Measurements from ENCODE around the gene FST. TPM values are rescaled to one million over a fixed set of nuclear protein-coding genes. Genes with fewer than 3 reads are reported as not detected.

The FST gene
- total RNA-seq: 1 to 10 TPM; 1.7 to 9.4 (median 3.8) TPM

- H3K4me3 ChIP-seq: peak within 1 kb of the TSS; percentile 62 to 74 (median 73)
- 2% methylated on average over 16 to 27 of the region's 64 CpGs for WGBS, 2 donors
- no peaks in the 10 kb centered on the region for H3K27me3 ChIP-seq
- no peaks in the 10 kb centered on the region for H3K36me3 ChIP-seq
- H3K27ac ChIP-seq: peak within 1 kb of the TSS; percentile 28 to 82 (median 68)
- no peak for TF ChIP-seq EP300 (IDR thresholded peaks at IDR 0.05)
- TF ChIP-seq CTCF (IDR thresholded peaks at IDR 0.05): peak in 1 of 6 experiments; percentile 8
- peaks cover 17 to 51% (median 27%) of the 10 kb centered on the region in 4 donors for H3K4me1 ChIP-seq
- H3K9me3 ChIP-seq: no peaks in the 10 kb centered on the region
- ATAC-seq (ENCODE audit: low FRiP score in 2 of 2) (peak in 1 of 2 donors; percentile 46), DNase-seq (peak in 1 of 2 donors; percentile 87)
Observed at GRCh38 chr5:53480416-53481158, at the start of gene FST. Gene FST, plus strand, starts transcription at chr5:53480629. Its CDS starts 163 bp downstream, at chr5:53480792.

- no peak overlapping the region for H3K4me3 ChIP-seq
- ATAC-seq (ENCODE audit: low FRiP score in 2 of 2) (peak in 1 of 2 donors; percentile 26), DNase-seq (no peak)
- no peaks in the 10 kb centered on the region for H3K4me1 ChIP-seq
- no peak overlapping the region for H3K27ac ChIP-seq
- no peaks in the 10 kb centered on the region for H3K27me3 ChIP-seq
- WGBS, 2 donors: 70 to 81% methylated on average over 6 of the region's 6 CpGs
- no peaks in the 10 kb centered on the region for H3K9me3 ChIP-seq
- no peaks in the 10 kb centered on the region for H3K36me3 ChIP-seq
- no peak for TF ChIP-seq CTCF (IDR thresholded peaks at IDR 0.05)
- no peak for TF ChIP-seq EP300 (IDR thresholded peaks at IDR 0.05)
- no peak for TF ChIP-seq POLR2AphosphoS5 (IDR thresholded peaks at IDR 0.05)
- no peak for TF ChIP-seq POLR2A (IDR thresholded peaks at IDR 0.05)
Observed at GRCh38 chr5:53431665-53432064, 48.8 kb upstream of the FST start.

- 61 to 62% methylated on average over 1 of the region's 1 CpG for WGBS, 2 donors
- ATAC-seq (ENCODE audit: low FRiP score in 2 of 2) (no peak), DNase-seq (no peak)
- Histone ChIP-seq H3K27me3 (no peaks in the 10 kb centered on the region), H3K36me3 (no peaks in the 10 kb centered on the region), H3K9me3 (no peaks in the 10 kb centered on the region), H3K27ac (no peak overlapping the region), H3K4me3 (no peak overlapping the region), H3K4me1 (no peaks in the 10 kb centered on the region)
- no peak for TF ChIP-seq EP300 (IDR thresholded peaks at IDR 0.05)
- TF ChIP-seq CTCF (IDR thresholded peaks at IDR 0.05): no peak
- no peak for TF ChIP-seq POLR2AphosphoS5 (IDR thresholded peaks at IDR 0.05)
- TF ChIP-seq POLR2A (IDR thresholded peaks at IDR 0.05): no peak
Observed at GRCh38 chr5:53433026-53433425, 47.4 kb upstream of the FST start.

- Histone ChIP-seq H3K4me1 (no peaks in the 10 kb centered on the region), H3K36me3 (no peaks in the 10 kb centered on the region), H3K9me3 (no peaks in the 10 kb centered on the region), H3K27me3 (no peaks in the 10 kb centered on the region), H3K4me3 (no peak overlapping the region), H3K27ac (no peak overlapping the region)
- no peak for TF ChIP-seq POLR2A (IDR thresholded peaks at IDR 0.05)
- TF ChIP-seq EP300 (IDR thresholded peaks at IDR 0.05): no peak
- no peak for TF ChIP-seq CTCF (IDR thresholded peaks at IDR 0.05)
- no peak for TF ChIP-seq POLR2AphosphoS5 (IDR thresholded peaks at IDR 0.05)
- ATAC-seq (ENCODE audit: low FRiP score in 2 of 2) (no peak), DNase-seq (no peak)
- WGBS, 2 donors: 74 to 81% methylated on average over 1 of the region's 1 CpG
Observed at GRCh38 chr5:53434541-53434940, 45.9 kb upstream of the FST start.
